Retina (tissue), 1 donor: ENCODE data around the gene TMEM131L.

Source experiments
- DNase-seq: peaks from one replicate; pipeline ENCODE4 v3.0.0-alpha.2; 2016

Gene TMEM131L

DNA sequence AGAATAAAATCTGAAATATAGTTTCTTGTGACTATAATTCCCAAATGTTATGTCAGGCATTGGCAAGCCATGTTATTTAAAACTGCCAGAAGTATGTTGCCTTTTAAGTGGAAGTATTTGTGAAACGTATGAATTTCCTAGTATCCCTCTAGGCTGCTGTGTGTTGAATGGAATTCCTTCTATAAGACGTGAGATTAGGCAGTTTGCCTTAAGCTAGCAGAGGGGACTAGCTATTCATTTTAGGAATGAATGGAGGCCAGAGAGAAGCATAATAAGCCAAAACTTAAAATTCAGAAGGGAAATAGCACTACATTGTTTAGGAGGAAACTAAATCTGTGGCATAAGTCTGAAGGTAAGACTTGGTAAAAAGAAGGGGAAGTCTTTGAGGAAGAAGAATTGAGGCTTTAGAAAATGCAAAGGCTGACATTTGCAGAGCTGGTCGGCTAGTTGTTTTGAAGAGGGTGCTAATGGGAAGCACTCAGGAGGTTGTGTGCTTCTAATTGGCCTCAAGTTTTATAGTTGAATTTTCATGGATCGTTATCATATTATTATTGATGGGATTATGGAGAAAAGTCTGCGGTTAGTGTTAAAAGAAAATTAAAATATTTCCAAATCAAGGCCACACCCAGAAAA, 57.1 kb downstream of the TMEM131L start:
- no peak for DNase-seq

DNA sequence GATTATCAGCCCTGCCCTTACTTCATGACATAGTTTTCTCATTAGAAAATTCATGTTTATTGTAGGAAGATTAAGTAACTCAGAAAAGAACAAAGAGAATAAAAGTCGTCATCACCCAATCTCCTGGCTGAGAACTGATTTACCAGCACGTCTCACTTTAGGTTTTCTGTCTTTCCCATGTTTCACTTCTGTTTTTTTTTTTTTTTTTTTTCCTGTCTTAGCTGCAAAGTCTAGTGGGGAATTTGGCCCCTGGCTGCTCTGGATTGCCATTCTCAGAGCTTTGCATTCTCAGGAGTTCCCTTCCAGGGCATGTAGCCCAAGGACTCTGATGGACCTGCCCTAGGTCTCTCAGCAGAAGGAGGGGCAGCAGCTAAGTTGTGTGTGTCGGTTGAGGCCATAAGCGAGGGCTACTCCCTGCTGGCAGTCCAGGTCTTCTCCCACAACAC, 57.8 kb downstream of the TMEM131L start:
- DNase-seq = no peak

DNA sequence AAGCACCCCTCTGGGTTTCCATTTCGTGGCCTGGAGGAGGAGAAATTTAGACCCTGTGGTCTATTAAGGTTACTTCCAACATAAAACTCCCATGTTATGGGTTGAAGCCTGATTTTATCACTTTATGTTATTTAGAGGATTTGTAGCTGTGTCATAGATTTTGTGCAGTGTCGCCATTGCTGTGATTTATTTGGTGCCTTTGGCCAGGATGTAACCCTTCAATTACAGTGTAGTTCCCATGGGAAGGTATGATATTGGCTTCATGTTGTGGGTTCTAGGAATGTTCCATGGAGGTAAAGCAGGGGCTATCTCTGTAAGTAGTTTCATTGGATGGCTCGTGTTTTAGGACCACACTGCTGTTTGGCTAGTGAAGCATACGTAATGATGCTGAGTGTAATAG, 58.5 kb downstream of the TMEM131L start:
- DNase-seq = no peak

DNA sequence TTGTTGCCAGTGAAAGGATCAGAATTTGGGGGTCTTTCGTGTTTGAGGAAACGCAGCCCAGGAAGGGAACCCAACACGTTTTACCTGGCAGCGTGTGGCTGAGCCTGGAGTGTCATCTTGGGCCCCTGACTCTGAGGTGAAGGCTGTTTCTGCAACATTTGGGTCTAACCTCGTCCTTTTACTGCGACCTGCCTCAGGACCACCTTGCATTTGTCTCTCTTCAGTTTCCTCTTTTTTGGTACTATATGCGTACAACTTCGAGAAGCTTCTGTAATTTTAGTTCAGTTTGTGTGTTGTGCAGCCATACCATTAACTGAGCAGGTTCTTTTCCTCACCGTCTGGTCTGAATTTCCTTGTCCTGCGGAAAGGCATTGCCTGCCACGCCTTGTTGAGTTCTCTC, 61.5 kb downstream of the TMEM131L start:
- no peak for DNase-seq

DNA sequence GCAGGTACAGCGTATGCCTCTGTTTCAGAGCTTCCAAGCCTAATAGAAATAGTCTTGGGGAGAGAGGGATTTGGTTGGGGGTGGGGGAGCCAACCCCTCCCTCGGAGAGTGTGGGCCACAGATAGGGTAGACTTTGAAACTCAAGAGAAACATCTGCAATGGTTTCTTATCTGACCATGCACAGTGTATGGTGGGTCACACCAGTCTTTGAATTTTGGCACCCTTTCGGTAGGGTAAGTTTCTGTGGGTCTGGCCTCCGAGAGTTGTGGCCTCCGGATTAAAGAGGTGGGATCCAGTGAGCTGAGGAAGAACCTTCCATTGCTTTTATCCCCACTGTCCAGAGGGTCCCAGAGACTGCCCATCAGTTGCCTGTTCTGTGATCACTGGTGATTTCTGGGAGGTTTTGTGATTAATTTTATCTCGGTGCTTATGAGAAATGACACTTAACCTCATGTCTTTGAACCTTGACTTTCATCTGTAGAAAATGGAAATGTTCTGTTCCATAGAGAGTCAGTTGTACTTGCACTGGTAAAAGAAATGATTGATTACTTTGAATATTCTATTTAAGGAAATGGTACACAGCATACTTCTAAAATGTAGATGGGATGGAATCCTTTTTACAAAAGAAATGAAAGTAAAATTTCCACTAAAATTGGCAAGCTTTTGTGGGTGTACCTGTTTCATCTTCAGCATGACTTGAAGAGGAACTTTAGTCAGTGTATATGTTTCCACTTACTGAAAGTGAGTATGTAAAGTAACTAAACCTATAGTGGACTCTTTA, 62.7 kb downstream of the TMEM131L start:
- no peak for DNase-seq

DNA sequence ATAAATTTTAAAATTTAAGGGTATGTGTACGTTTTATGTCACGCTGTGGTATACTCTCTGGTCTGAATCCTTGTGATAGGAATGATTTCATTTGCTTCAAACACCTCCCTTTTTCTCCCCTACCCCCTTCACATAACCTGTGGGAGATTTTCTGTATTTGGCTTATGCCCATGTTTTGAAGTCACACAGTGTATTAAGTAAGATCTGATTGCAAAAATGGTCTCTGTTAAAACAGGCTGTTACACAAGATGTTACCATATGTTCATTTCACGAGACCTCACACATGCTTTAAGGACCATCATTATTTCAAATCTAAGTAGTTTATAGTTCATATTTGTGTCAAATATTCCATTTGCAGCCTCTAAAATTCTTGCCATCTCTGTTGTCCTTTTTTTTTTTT, 63.5 kb downstream of the TMEM131L start:
- DNase-seq = no peak

DNA sequence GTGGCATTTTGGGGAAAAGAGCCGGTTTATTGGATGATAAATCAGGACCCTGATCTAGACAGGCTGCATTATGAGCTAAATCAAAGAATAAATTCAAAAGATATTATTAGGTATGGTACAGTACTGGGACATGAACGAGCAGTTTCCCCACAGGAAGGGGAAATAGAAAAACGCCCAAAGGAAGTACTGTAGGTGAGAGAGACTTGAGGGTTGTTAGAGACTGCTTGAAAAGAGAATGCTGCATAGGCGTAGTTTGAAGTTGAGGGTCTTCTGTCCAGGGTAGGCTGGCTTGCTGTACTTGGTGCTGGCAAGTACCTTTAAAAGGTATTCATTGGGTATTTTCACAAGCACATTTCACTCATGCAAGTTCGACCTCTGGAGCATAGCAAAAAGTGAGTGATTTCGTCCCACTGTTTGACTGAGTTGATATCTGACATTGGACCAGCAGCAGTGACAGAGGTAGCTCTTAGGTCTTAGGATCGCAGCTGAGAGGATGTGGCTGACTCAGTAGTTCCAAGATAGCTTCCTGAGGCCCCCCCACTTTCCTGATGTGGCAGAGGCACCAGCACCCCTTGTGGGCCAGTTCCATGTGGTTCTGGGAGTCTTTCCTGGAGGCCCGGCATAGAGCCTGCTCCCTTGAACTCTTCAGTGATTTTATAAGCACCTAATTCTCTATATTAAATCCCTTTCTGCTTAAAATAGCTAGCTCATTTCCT, 64.3 kb downstream of the TMEM131L start:
- no peak for DNase-seq

DNA sequence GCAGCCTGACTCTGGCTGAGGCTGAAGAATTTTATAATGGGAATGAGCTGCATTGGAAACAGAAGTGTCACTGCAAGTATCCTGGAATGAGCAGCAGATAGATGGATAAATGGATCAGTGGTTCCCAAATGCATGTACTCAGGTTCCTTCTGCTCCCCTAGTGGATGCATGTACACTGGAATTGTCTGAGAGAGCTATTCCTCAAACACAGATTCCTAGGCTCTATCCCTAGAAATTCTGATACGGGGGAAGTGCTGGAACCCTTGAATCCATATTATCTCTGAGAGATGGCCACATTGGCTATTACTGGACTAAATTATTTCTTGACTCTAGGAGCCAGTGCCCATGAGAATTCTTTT, 64.8 kb downstream of the TMEM131L start:
- DNase-seq = no peak

DNA sequence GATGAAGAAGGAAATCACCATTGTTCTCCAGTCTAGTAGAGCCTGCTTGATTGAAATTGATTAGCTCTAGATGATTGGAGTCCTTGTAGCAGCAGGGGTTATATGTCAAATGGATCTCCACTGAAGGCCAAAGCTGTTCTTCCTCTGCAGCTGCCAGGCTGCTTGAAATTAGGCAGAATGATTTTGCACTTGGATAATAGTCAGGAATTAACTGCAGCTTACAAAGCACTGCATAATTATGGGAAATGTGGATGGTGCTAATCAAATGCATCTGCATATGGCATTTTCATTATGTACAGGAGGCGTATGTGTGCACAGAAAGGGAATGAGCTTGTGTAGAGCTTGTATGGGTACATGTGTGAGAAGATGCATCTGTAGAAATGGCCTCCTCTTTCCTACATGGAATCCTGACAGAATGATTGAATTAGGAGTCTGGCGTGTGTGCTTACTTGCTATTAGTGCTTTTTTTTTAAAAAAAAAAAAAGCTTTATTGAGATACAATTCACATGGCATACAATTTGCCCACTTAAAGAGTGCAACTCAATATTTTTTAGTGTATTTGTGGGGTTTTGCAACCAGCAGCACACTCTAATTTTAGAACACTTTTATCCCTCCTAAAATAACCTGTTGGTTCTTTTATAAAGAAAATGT, 65.9 kb downstream of the TMEM131L start:
- DNase-seq = peak; percentile 70

DNA sequence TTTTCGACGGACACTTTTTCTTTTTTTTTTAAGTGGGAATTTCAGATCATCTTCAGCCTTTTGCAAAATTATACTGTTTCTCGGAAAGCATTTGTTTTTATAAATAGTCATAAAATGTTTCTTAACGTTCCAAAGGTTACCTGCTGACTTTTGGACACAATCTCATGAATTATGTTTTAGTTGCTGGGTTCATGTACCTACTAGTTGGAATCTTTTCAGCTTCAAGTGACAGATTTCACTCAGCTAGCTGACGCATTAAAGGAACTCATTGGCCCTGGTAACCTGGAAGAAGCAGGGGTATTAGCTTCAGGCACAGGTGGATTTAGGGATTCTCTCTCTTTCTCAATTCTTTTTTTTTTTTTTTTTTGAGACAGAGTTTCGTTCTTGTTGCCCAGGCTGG, 66.5 kb downstream of the TMEM131L start:
- DNase-seq = no peak

DNA sequence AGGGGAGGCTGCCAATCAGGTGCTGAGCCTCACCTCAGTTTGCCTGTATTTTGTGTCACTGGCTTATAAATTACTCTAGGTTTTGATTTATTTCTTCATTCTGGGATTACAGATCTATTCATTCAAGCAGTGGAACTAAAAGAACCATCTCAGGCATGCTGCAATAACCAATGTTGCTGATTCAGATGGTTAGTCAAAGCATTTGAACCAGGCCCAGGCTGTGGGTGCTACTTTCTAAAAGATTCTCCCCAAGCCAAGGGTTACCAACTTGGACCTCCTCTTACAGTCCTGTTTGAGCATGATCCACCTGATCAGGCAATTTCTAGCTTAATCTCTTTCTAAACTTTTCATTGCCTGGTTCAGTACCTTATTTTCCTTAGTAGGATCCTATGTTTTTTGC, 67.2 kb downstream of the TMEM131L start:
- no peak for DNase-seq

DNA sequence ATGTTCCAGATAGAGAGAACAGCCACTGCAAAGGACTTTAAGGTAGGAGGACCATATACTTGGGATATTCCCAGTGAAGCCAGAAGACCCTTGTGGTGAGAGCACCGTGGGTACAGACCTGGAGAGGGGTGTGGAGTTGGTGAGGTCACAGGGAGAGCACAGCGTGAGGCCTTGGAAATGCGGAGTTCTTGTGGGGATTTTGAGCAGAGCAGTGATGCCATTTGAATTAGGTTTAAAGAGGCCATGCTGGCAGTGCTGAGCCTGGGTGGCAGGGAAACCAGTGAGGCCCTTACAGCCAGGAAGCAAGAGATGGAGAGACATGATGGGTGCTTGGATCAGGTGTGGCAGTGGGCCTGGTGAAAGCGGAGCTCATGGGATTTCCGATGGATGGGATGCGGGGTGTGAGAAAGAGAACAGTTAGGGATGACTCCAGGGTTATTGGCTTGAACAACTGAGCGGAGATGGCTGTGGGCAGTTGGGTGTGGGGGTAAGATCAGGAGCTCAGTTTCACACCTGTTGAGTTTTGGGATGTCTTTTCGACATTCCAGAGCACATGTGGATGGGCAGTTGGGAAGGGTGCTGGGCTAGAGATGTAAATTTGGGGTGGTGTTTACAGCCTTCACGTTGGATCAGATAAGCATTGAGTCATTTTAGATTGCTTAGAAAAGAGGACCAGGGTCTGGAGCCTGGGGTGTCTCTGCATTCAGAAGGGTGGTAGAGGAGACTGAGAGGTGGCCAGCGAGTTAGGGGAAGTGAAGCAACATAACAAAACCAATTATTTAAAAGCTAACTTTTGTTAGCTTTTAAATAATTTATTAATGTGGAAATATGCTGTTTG, 68.9 kb downstream of the TMEM131L start:
- DNase-seq = no peak

DNA sequence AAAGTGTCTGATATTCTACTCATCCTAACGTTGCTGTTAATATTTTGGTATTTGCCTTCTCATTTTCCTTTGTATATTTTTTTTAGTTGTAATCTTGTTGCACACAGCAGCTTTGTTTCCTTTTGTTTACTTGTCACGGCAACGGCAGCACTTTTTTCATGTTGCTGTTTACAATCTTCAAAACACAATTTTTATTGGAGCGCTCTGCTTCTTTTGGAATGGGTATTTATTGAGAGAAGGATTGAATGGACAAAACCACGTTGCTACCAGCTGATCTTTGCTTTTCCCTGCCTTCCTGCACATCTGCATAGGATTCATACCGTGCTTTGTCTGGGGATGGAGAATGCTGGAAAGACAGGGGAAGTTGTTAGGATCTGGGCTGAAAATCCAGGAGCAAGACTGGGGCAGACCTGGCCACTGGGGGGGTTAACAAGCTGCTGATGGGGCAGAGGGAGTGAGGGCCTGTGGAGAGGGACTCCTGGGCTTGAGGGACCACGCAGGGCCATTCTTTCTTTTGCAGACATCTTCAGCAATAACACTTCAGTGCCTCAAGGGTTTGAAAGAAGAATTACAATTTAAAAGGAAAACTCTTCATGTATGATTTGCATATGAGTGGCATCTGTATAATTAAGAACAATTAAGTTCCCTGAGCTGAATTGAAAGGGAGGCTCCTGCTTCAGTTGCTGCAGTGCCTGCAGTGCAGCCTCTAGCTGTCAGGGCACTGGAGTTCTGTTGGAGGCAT, 69.8 kb downstream of the TMEM131L start:
- no peak for DNase-seq

DNA sequence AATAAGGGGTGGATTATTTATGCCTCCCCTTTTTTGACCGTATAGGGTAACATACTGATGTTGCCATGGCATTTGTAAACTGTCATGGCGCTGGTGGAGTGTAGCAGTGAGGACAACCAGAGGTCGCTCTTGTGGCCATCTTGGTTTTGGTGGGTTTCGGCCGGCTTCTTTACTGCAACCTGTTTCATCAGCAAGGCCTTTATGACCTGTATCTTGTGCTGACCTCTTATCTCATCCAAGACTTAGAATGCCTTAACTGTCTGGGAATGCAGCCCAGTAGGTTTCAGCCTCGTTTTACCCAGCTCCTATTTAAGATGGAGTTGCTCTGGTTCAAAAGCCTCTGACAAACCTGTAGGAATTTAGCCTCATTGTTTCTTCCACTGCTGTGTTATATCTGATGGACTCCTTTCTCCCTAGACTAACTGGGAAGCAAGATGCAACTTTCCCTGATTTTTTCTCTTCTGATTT, 71.4 kb downstream of the TMEM131L start:
- no peak for DNase-seq

DNA sequence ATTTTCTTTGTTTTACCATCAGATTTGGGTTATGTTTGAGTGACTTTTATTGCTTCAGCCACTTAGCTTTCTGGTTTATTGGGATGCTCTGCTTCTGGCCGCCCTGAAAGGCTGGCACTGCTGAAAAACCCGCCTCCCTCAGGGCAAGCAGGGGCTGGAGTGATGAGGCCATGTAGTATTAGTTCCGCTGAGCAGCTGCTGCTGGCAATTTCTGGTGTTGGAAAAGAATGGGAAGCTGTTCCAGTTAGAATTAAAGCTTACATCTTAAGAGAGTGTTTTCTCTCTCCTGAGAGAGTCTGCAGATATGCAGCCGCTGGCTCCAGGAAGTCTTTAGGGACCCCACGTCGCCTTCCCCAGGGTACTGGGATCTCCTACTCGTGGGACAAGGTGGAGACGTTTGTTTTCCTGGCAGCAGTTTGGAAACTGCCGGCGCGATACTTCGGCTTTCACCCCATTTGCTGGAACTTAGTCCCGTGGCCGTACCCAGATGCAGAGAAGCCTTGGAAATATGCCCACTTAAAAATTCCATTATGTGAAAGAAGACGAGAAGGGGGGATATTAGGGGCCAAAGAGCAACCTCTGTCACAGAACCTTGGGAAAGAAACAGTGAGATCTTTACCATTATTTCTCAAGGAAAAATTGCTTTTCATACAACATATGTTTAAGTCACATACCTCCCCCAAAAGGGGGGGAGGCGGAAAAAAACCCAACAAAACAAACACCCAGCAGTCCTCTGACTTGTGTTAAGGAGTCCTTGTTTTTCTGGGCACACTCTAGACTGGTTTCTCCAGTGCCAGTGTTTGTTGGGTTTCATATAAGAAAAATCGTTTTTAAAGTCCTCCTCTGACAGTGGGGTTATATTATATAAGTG, 72.6 kb downstream of the TMEM131L start:
- DNase-seq = peak; percentile 48

DNA sequence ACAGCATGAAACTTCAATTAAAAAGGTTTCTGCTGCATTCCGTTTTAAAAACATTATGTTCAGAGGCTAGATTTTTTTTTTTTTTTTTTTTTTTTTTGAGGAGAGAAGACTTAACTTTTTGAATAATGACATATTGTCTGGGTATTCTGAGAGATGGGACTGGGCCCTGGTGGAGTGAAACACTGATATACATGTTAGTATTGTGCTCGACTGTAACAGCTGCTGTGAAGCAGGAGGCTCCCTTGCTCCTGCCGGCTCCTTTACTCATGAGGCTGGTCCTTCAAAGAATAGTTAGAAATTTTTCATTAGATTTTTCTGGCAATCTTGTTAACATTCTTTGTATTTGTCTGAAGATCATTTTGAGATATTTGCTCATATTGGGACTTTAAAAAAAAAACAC, 73.3 kb downstream of the TMEM131L start:
- no peak for DNase-seq

DNA sequence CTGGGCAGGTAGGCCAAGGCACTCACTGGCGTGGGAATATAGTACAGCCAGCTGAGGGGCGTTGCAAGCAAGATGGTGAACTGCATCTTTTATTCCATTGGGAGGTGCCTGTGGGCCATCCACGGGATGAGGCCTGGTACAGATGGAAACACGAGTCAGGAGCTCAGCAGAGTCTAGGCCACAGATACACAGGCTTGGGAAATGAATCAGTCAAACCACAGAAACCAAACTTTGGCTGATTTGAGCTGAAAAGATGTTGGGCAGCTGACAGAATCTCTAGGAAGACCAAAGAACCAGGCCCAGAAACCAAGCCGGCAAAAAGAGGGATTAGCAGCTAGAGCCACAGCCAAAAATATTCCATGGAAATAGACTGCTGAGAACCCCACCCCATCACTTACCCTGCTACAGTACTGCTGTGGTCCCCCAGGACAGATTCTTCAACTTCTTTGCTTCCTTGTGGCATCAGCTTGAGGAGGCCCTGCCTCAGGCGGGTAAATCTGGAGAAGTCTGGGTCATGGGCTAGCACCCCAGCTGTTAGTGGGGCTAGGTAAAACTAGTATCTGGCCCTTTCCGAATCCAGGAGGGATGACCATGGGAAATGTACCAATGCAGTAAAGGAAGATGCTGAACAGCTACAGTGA, 75.4 kb downstream of the TMEM131L start:
- no peak for DNase-seq

DNA sequence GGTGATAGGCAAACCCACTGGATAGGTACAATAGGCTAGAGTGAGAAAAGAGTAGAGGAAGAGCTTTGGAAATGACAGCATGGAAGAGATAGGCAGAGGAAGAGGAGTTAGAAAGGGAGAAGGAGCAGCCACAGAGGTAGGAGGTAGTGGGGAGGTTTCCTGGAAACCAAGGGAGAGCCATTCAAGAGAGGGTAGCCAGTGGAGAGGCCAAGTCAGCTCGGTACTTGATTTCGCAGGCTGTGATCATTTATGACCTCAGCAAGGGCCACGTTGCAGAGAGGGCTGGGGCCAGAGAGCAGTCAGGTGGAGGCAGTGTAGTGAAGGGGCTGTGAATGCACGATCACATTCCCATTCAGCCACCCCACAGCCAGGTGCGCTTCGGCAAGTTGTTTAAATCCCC, 76.0 kb downstream of the TMEM131L start:
- no peak for DNase-seq

DNA sequence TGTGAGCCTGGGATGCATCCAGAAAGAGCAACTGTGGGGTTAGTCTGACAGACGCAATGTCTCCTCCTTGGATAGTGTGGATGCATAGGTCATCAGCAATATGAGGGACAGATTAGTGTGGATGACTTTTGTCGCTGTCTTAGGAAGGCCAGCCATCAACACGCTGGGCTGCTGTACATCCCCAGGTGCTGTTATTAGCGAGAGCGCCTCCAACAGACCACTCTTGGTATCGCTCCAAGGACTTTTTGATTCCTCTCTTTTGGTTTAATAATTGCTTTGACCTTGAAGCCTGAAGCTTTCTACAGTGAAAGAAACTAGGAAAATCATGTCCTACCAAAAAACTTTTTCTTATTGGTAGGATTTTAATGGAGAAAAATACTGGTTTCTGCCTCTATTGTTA, 76.7 kb downstream of the TMEM131L start:
- DNase-seq = no peak

DNA sequence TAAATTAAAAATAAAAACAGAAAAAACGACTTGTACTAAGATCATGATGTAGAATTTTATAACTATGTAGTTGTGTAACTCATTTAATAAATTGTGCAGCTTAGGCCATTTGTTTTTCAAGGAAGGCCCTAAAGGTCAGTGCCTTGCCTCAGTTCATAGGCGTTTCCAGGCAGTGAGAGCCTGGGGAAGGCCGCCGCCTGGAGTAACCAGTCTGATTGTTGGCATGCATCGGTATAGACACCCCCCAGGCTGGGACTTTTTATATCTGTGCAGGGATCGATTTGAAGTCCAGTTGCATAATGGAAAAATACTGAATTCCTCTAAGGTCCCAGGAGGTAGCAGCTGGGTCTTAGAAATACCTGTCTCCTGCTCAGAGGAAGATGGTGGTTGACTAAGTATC, 77.2 kb downstream of the TMEM131L start:
- DNase-seq = no peak
